SU-DHL-6 (cell line): ENCODE data around the gene ITPR2.

Source experiments
- H2AFZ ChIP-seq: fragments of 200-600 bp; sonication (generic); 2 replicates; pipeline ENCODE4 v1.6.1; 2014; ENCODE audit warnings: low read depth, mild to moderate bottlenecking, moderate library complexity, mixed read lengths, antibody characterized with exemption, low read length; ENCODE audit not compliant: severe bottlenecking
- H3F3A ChIP-seq: fragments of 200-600 bp; shearing (Covaris generic); 2 replicates; pipeline ENCODE4 v1.6.0; 2016; ENCODE audit warnings: antibody characterized with exemption, mild to moderate bottlenecking; ENCODE audit not compliant: insufficient read depth
- H3K27ac ChIP-seq: fragments of 200-600 bp; sonication (generic); 2 replicates; pipeline ENCODE4 v1.5.1; 2016; ENCODE audit warnings: low read depth, mild to moderate bottlenecking, low read length, moderate library complexity, mixed read lengths
- H3K27me3 ChIP-seq: fragments of 200-600 bp; sonication (generic), shearing (Covaris generic); 2 replicates; pipeline ENCODE4 v1.6.0; 2014; ENCODE audit warnings: mild to moderate bottlenecking, low read length
- H3K36me3 ChIP-seq: fragments of 200-600 bp; sonication (generic); 2 replicates; pipeline ENCODE4 v1.6.1; 2014; ENCODE audit warnings: mild to moderate bottlenecking, low read length, mixed read lengths
- H3K4me2 ChIP-seq: fragments of 300-600, 200-600 bp; shearing (Covaris generic), sonication (generic); 2 replicates; pipeline ENCODE4 v1.6.0; 2014; ENCODE audit warnings: low read length, low read depth, mild to moderate bottlenecking; ENCODE audit not compliant: poor library complexity, severe bottlenecking
- H3K4me3 ChIP-seq: fragments of 200-600 bp; sonication (generic); 2 replicates; pipeline ENCODE4 v1.5.1; 2014; ENCODE audit warnings: antibody characterized with exemption, low read length, mild to moderate bottlenecking, mixed read lengths; ENCODE audit not compliant: insufficient read depth, poor library complexity, severe bottlenecking
- H3K79me2 ChIP-seq: fragments of 200-600 bp; sonication (generic); 2 replicates; pipeline ENCODE4 v1.6.1; 2014; ENCODE audit warnings: mild to moderate bottlenecking, low read length, moderate library complexity; ENCODE audit not compliant: insufficient read depth
- H3K9ac ChIP-seq: fragments of 200-600 bp; sonication (generic); 2 replicates; pipeline ENCODE4 v1.7.0; 2014; ENCODE audit warnings: mild to moderate bottlenecking, low read length
- H3K9me2 ChIP-seq: fragments of 200-600 bp; sonication (generic); replicated peaks from 2 replicates; pipeline ENCODE4 v1.6.1; 2014; ENCODE audit warnings: low read length; ENCODE audit not compliant: insufficient read depth
- H3K9me3 ChIP-seq: fragments of 200-600 bp; sonication (generic); 2 replicates; pipeline ENCODE4 v1.6.1; 2014; ENCODE audit warnings: low read length, mixed read lengths; ENCODE audit not compliant: insufficient read depth
- H4K20me1 ChIP-seq: fragments of 200-600 bp; sonication (generic); 2 replicates; pipeline ENCODE4 v1.6.1; 2014; ENCODE audit warnings: low read depth, mild to moderate bottlenecking, antibody characterized with exemption, low read length, moderate library complexity, mixed read lengths
- CTCF ChIP-seq: fragments of 200-600 bp; sonication (generic); IDR thresholded peaks from one replicate; pipeline ENCODE4 v1.5.1; 2017; ENCODE audit warnings: antibody characterized with exemption, mild to moderate bottlenecking, low read length, moderate library complexity; ENCODE audit not compliant: insufficient read depth, poor library complexity, severe bottlenecking
- EZH2phosphoT487 ChIP-seq: fragments of 200-600 bp; sonication (generic), shearing (Covaris generic); conservative IDR thresholded peaks from 2 replicates; pipeline ENCODE4 v1.6.1; 2018; ENCODE audit warnings: mild to moderate bottlenecking, antibody characterized with exemption, low read length, moderate library complexity, mixed read lengths

Gene ITPR2

GRCh38 chr12:26691234-26691970, 141.6 kb downstream of the ITPR2 start:
- no peak overlapping the region for H3K4me2 ChIP-seq
- H3K27me3 ChIP-seq, result no peaks in the 10 kb centered on the region
- H3K79me2 ChIP-seq, result no peaks in the 10 kb centered on the region
- H3K9me3 ChIP-seq, result no peaks in the 10 kb centered on the region
- H3K9me2 ChIP-seq, result no peaks in the 10 kb centered on the region
- no peak overlapping the region for H3K9ac ChIP-seq
- H4K20me1 ChIP-seq, result no peaks in the 10 kb centered on the region
- H2AFZ ChIP-seq, result no peak overlapping the region
- no peaks in the 10 kb centered on the region for H3F3A ChIP-seq
- no peak overlapping the region for H3K4me3 ChIP-seq
- TF ChIP-seq EZH2phosphoT487 (no peak), CTCF (no peak)
- H3K36me3 ChIP-seq, result no peaks in the 10 kb centered on the region
- H3K27ac ChIP-seq, result no peak overlapping the region

- H3K79me2 ChIP-seq, result no peaks in the 10 kb centered on the region
- no peak overlapping the region for H3K27ac ChIP-seq
- H3K9me2 ChIP-seq, result no peaks in the 10 kb centered on the region
- H3K27me3 ChIP-seq, result no peaks in the 10 kb centered on the region
- no peak overlapping the region for H3K9ac ChIP-seq
- H3K36me3 ChIP-seq, result no peaks in the 10 kb centered on the region
- H3K4me3 ChIP-seq, result no peak overlapping the region
- H3F3A ChIP-seq, result no peaks in the 10 kb centered on the region
- H3K9me3 ChIP-seq, result no peaks in the 10 kb centered on the region
- no peak overlapping the region for H2AFZ ChIP-seq
- TF ChIP-seq EZH2phosphoT487 (no peak), CTCF (no peak)
- no peak overlapping the region for H3K4me2 ChIP-seq
- no peaks in the 10 kb centered on the region for H4K20me1 ChIP-seq
These were observed 142.4 kb downstream of the ITPR2 start for GRCh38 chr12:26690601-26691000.

GRCh38 chr12:26689281-26689841, 143.6 kb downstream of the ITPR2 start:
- Histone ChIP-seq H3K4me2 (no peak overlapping the region), H3K9ac (no peak overlapping the region), H3K9me3 (no peaks in the 10 kb centered on the region), H3K4me3 (no peak overlapping the region), H3K27ac (no peak overlapping the region), H2AFZ (no peak overlapping the region), H3F3A (no peaks in the 10 kb centered on the region), H3K79me2 (no peaks in the 10 kb centered on the region), H3K27me3 (no peaks in the 10 kb centered on the region), H4K20me1 (no peaks in the 10 kb centered on the region), H3K9me2 (no peaks in the 10 kb centered on the region), H3K36me3 (no peaks in the 10 kb centered on the region)
- TF ChIP-seq EZH2phosphoT487 (no peak), CTCF (no peak)
